ENCODE results near the gene ZNF683.

DNA sequence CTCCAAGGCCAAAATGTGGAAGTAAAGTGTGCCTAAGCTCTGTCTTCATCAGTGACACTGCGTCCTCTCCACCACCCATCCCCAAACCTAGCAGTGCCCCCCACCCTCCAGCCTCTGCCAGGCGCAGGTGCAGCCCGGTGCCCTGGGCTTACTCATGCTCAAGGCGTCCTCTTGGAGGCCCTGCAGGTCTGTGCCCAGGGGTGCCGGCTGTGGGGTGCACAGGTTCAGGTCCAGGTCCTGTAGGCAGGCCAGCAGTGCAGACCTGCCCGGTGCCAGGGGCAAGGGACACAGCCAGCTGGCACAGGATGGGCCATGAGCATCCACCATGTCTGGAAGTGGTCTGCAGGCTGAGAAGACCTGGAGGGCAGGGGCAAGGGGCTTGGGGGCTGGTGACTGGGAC is 5.1 kb downstream of the ZNF683 start:
- TF ChIP-seq CTCF (IDR thresholded peaks at IDR 0.05; ENCODE audit: insufficient read depth, low read length, poor library complexity, severe bottlenecking) (no peak), EZH2phosphoT487 (conservative IDR thresholded peaks at IDR 0.05; ENCODE audit: low read length) (no peak)
